ENCODE data around the gene ADGRB3.

- TF ChIP-seq, protein P1, sequence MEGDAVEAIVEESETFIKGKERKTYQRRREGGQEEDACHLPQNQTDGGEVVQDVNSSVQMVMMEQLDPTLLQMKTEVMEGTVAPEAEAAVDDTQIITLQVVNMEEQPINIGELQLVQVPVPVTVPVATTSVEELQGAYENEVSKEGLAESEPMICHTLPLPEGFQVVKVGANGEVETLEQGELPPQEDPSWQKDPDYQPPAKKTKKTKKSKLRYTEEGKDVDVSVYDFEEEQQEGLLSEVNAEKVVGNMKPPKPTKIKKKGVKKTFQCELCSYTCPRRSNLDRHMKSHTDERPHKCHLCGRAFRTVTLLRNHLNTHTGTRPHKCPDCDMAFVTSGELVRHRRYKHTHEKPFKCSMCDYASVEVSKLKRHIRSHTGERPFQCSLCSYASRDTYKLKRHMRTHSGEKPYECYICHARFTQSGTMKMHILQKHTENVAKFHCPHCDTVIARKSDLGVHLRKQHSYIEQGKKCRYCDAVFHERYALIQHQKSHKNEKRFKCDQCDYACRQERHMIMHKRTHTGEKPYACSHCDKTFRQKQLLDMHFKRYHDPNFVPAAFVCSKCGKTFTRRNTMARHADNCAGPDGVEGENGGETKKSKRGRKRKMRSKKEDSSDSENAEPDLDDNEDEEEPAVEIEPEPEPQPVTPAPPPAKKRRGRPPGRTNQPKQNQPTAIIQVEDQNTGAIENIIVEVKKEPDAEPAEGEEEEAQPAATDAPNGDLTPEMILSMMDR (IDR thresholded peaks at IDR 0.05), result no peak
- TF ChIP-seq EP300 (IDR thresholded peaks at IDR 0.05) (no peak), POLR2AphosphoS5 (IDR thresholded peaks at IDR 0.05) (no peak)
These were observed 424.3 kb downstream of the ADGRB3 start for GRCh38 chr6:69059413-69059812.
